ENCODE results near the gene ICA1.

ICA1 gene

GRCh38 chr7:8160779-8161345 lies 101.1 kb downstream of the ICA1 start:
- in situ Hi-C loops (cut with MboI; ENCODE audit: low pct_unique_long_range_greater_than_20kb, low sequenced_read_pairs, unreplicated experiment) = no loop called here
- no peak for DNase-seq (ENCODE audit: low spot score)
- no peak for TF ChIP-seq CTCF (IDR thresholded peaks at IDR 0.05; ENCODE audit: extremely low read depth, insufficient read depth, missing control alignments)

- in situ Hi-C loops (cut with MboI; ENCODE audit: low pct_unique_long_range_greater_than_20kb, low sequenced_read_pairs, unreplicated experiment) = no loop called here
- no peak for DNase-seq (ENCODE audit: low spot score)
- TF ChIP-seq CTCF (IDR thresholded peaks at IDR 0.05; ENCODE audit: extremely low read depth, insufficient read depth, missing control alignments) = no peak
Measured at GRCh38 chr7:8160250-8160649, 101.7 kb downstream of the ICA1 start.

- TF ChIP-seq CTCF (IDR thresholded peaks at IDR 0.05; ENCODE audit: extremely low read depth, insufficient read depth, missing control alignments) = no peak
- no peak for DNase-seq (ENCODE audit: low spot score)
- in situ Hi-C loops (cut with MboI; ENCODE audit: low pct_unique_long_range_greater_than_20kb, low sequenced_read_pairs, unreplicated experiment) = no loop called here
Measured at GRCh38 chr7:8159595-8159994, 102.4 kb downstream of the ICA1 start.

- in situ Hi-C loops (cut with MboI; ENCODE audit: low pct_unique_long_range_greater_than_20kb, low sequenced_read_pairs, unreplicated experiment) = no loop called here
- no peak for TF ChIP-seq CTCF (IDR thresholded peaks at IDR 0.05; ENCODE audit: extremely low read depth, insufficient read depth, missing control alignments)
- no peak for DNase-seq (ENCODE audit: low spot score)
Measured at GRCh38 chr7:8157296-8157695, 104.7 kb downstream of the ICA1 start.

- in situ Hi-C loops (cut with MboI; ENCODE audit: low pct_unique_long_range_greater_than_20kb, low sequenced_read_pairs, unreplicated experiment) = no loop called here
- TF ChIP-seq CTCF (IDR thresholded peaks at IDR 0.05; ENCODE audit: extremely low read depth, insufficient read depth, missing control alignments) = no peak
- DNase-seq (ENCODE audit: low spot score) = no peak
Measured at GRCh38 chr7:8155836-8156235, 106.1 kb downstream of the ICA1 start.

- in situ Hi-C loops (cut with MboI; ENCODE audit: low pct_unique_long_range_greater_than_20kb, low sequenced_read_pairs, unreplicated experiment) = no loop called here
- no peak for DNase-seq (ENCODE audit: low spot score)
- no peak for TF ChIP-seq CTCF (IDR thresholded peaks at IDR 0.05; ENCODE audit: extremely low read depth, insufficient read depth, missing control alignments)
Measured at GRCh38 chr7:8154272-8154671, 107.7 kb downstream of the ICA1 start.
